Coronary artery (tissue), 2 donors: ENCODE results near the gene MAD1L1.

Source experiments
- DNase-seq: peaks from one replicate; pipeline ENCODE4 v3.0.0-alpha.2; 2017; ENCODE audit warnings: low spot score
- H3K27ac ChIP-seq, 2 donors: fragments of 200-600 bp; sonication (generic); one replicate each; pipeline ENCODE4 v1.5.1; 2016 to 2019
- H3K4me3 ChIP-seq: fragments of 200-600 bp; sonication (generic); 2 replicates; pipeline ENCODE4 v1.5.1; 2016; ENCODE audit warnings: mild to moderate bottlenecking, moderate library complexity
- CTCF ChIP-seq: fragments of 200-600 bp; sonication (generic); IDR thresholded peaks from one replicate; pipeline ENCODE4 v1.5.1; 2019; ENCODE audit warnings: antibody characterized with exemption

MAD1L1 gene

GRCh38 chr7:1993031-1993695, 239.6 kb downstream of the MAD1L1 start:
- Histone ChIP-seq H3K4me3 (no peak overlapping the region), H3K27ac (no peak overlapping the region)
- DNase-seq: no peak
- no peak for TF ChIP-seq CTCF

GRCh38 chr7:1992554-1992953, 240.2 kb downstream of the MAD1L1 start:
- Histone ChIP-seq H3K4me3 (no peak overlapping the region), H3K27ac (no peak overlapping the region)
- no peak for DNase-seq
- no peak for TF ChIP-seq CTCF

DNA sequence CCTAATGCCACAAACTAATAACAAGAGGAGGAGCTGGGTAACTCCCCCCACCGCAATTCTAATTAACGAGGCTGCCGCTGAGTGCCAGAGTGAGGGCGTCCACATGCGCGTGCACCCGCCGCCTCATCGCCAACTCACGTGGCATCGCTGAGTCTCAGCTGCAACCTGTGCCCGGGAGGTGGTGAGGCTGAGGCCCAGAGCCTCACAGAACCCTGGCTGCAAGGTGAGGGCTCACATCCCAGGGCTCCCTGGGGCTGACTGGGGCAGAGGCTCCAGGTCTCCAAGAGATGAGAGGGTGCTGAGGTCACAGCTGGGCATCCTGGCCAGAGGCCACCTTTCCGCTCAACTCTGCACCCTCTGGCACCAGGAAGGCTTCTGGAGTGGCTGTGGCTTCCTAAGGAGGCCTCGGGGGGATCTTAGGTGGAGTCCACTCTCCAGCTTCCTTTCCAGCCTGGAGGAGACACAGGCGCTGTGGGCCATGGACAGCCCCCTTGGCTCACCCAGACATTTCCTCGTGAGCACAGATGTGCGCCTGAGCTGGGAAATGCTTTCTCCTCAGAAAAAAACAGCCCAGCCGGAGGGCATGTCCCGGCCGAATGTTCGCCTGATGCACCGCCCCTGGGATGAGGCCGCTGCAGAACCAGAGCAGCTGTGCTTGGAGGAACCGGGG, 242.6 kb downstream of the MAD1L1 start:
- Histone ChIP-seq H3K4me3 (no peak overlapping the region), H3K27ac (no peak overlapping the region)
- no peak for DNase-seq
- no peak for TF ChIP-seq CTCF

DNA sequence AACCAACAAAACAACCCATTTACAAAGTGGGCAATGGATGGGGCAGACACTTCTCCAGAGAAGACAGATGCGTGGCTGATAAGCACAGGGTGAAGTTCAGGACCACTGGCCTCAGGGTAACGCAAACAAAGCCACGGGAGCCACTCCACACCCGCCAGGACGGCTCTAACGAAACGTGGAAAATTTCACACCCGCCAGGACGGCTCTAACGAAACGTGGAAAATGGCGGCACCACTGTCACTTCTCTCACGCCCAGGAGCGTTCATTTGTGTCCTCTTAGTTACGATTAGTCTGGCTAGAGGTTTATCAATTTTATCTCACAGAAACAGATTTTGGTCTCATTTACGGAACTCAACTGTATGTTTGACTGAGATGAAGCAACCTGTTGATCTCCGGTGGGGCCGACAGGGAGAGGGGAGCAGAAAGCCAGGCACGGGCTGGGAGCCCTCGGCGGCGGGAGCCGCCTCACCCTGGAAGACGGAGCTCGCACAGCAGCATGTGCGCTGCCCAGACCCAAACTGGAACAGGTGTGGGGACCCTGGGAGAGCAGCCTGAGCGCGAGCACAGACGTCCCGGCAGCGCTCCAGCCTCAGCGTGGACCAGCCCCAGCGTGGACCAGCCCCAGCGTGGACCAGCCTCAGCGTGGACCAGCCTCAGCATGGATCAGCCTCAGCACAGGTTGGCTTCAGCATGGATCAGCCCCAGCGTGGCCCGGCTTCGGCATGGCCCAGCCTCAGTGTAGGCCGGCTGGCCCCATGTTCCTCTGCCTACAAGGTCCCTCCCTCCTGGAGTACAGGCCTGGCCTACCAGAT, 243.5 kb downstream of the MAD1L1 start:
- no peak overlapping the region for H3K4me3 ChIP-seq
- H3K27ac ChIP-seq: no peak overlapping the region
- no peak for TF ChIP-seq CTCF
- no peak for DNase-seq

- no peak for TF ChIP-seq CTCF
- no peak for DNase-seq
- Histone ChIP-seq H3K27ac (no peak overlapping the region), H3K4me3 (no peak overlapping the region)
These were observed 244.2 kb downstream of the MAD1L1 start for GRCh38 chr7:1988533-1988930.

DNA sequence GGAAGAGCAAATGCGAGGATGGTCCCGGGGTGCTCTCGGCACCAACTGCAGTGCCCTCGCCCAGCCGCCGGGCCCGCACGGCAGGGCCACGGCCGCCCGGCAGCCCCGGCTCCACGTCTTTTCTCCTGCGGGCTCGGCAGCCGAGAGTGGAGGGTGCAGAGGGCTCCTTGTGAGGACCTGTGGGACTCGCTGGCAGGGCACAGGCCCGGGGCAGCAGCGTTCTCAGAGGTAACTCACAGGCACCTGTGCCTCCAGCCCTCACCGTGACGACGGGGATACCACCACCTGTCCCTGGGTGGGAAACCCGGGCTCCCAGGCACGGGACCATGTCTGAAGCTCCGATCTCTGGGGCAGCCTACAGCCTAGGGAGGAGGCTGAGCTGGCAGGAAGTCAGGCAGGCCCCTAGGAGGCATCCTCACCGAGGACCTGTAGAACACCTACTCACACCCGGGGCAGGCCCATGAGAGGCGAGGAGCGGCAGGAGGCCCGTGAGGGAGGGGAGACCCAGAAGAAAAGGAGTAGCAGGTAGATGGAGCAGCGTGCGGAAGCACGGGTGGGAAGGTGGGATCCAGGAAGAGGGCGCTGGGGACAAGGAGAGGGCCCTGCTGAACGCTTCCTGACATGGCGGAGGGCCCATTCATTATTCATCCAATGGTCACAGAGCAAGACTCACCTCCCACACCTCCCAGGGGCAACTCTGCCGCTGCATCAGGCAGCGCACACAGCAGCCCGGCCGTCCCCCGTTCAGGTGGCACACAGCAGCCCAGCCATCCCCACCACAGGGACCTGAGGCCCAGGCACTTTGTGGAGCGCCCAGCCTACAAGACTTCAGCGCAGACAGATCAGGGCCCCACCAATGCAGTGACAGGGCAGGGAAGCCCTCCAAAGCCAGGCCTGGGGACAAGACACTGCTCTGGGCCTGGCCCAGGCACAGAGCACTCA, 244.9 kb downstream of the MAD1L1 start:
- TF ChIP-seq CTCF: no peak
- H3K27ac ChIP-seq: no peak overlapping the region
- DNase-seq: no peak
- H3K4me3 ChIP-seq: no peak overlapping the region
